RCC 7860 (cell line): Measurements from ENCODE around the gene C10orf143.
A peak's percentile ranks its signal among the peaks of the same experiment; 100 is the strongest.
"Not testable (repeated sequence)": the region's sequence is repeated elsewhere in the genome, so short reads cannot be mapped to it uniquely, and the experiment has no call there.

ENCODE experiments used
- DNase-seq: peaks from one replicate; pipeline ENCODE4 v3.0.0-alpha.2; 2015; ENCODE audit warnings: low spot score
- FAIRE-seq: peaks from 2 replicates; lab custom pipeline; 2012; peaks lifted over from hg19 to GRCh38; lab: Jason Lieb, UNC

The C10orf143 gene

DNA sequence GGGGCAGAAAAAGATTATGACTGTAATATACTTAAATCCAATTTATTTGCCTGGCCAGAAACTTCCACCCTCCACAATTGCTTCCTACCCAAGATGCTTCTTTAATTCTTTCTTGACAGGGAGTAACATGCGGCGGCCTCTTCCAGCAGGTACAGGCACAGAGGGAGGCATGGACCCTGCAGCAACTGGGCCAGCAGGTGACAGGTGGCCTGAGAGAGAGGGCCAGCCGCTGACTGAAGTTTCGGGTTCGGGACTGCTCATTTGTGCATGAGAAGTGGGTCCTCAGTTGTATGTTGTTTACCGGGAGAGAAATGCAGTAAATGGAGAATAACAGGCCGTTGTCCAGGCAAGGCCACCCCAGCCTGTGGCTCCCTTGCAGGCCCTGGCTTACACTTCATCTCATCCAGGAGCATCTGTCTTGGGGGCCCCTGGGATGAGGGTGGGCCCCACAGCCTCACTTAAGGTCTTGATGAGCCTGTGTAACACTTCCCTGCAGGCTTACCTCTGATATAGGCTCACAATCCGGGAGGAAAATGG is 72.5 kb downstream of the C10orf143 start:
- no peak for DNase-seq

DNA sequence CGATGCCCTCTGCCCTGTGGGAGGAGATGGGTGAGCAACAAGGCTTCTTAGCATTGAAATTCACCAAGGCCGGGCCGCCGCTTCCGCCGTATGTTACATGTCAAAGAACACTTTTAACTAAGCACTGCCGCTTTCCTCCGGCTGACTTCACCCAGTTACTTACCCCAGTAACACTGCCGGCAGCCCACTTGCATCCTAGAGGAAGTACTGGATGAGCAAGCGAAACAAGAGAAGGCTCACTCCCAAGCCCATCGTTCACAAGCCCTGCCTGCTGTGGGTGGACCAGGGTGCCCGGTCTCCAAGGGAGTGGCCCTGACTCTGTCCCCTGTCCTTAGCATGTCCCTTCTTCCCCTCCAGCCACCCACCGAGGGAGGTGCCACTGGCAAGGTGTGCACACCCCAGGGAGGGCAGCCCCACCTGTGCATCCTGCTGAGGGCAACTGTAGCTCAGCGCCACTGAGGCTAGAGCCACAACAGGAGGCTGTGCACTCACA is 73.4 kb downstream of the C10orf143 start:
- no peak for FAIRE-seq
- DNase-seq = no peak

More for the DNA sequence above, 72.5 kb downstream of the C10orf143 start:
- no peak for FAIRE-seq

DNA sequence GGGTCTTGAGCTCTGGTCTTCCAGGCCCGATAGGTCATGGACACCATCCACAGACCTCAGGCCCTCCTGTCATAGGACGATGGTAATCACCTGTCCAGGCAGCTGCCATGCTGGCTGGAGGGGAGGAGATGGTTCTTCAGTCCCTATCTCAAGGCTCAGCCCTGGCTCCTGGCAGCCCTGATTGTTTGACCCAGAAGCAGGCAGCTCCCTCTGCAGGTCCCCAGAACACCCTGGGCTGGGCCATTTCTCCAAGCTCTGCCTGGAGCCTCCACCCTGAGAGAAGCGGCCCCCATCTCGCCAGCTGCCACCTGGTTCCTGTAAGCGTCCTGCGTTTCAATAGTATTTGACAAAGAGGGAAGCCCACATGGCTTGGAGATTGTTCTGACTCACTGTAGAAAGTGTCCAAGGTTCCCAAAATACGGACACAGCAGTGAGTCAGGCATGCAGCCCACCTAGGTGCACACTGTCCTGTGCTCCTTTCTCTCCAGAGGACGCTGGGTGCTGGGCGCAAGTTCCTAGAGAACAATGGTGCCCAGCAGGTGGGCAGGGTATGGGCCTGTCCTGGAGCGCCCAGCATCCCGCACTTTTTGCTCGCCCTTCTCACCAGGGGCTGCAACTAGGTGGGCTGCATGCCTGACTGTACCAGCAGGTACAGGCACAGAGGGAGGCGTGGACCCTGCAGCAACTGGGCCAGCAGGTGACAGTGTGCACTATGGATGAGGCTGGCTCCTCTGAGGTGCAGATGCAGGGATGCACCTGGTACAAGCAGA is 74.1 kb downstream of the C10orf143 start:
- DNase-seq = no peak
- no peak for FAIRE-seq

DNA sequence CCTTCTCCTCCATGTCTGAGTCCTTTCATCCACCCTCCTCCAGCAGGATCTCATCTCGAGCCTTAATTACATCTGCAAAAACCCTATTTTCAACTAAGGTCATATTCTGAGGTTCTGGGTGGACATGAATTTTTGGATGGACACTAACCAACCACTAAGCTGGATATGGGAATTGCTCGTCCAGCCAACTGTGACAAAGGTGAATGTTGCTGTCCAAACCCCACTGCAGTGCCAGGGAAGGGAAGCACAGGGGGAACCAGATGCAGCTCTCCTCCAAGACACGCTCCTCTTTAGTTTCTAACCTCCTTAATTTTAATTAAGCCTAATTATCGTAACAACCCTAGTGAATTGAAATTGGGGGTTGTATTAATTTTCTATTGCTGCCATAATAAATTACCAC is 81.4 kb downstream of the C10orf143 start:
- FAIRE-seq (no peak), DNase-seq (no peak)

DNA sequence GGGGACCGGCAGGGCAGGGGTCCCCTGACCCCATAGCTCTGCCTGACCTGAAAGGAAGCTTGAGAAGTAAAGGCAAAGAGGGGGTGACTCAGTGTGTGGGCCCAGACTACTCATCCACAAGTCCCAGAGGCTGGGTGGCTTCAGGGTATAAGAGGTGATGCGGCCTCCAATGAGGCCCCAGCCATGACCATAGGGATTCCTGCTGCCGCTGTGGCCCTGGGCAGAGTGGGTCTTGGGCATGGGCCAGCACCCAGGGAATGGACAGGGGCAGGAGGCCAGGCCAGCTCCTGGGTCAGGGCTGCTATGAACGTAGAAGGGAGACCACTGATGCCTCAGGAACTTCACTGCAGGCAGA is 82.2 kb downstream of the C10orf143 start:
- DNase-seq (no peak), FAIRE-seq (no peak)

DNA sequence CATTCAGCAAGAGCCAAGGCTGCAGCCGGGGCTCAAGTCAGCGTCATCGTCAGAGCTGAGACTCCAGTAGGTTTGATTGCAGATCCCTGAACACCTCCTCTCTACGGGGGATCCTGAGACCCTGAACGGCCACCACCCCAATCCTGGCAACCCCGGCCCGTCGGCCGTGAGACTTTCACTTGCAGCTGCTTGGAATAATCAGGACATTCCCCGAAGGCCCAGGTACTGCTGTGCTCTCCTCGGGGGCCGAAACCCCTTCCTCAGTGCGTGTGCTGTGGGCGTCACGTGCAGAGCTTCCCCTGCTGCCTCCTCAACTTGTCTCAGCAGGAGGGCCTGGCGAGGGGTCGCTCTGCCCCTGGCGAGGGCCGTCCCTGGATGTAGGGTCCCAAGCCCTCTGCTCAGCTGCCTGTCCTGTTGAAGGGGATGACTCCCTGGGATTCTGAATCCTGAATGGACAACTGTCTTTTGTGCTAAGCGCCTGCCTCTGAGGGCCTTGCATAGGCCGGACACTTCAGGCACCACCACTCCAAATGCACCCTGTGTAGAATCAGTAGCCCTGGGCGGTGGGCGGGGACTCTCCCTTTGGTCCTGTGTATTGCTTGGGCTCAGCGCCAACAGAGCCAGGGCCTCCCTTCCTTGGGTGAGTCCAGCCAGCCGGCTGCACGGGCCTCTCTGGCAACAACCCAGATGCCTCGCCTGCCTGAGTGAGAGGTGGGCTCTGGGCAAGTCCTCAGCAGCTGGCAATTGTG is 82.7 kb downstream of the C10orf143 start:
- FAIRE-seq (no peak), DNase-seq (no peak)

DNA sequence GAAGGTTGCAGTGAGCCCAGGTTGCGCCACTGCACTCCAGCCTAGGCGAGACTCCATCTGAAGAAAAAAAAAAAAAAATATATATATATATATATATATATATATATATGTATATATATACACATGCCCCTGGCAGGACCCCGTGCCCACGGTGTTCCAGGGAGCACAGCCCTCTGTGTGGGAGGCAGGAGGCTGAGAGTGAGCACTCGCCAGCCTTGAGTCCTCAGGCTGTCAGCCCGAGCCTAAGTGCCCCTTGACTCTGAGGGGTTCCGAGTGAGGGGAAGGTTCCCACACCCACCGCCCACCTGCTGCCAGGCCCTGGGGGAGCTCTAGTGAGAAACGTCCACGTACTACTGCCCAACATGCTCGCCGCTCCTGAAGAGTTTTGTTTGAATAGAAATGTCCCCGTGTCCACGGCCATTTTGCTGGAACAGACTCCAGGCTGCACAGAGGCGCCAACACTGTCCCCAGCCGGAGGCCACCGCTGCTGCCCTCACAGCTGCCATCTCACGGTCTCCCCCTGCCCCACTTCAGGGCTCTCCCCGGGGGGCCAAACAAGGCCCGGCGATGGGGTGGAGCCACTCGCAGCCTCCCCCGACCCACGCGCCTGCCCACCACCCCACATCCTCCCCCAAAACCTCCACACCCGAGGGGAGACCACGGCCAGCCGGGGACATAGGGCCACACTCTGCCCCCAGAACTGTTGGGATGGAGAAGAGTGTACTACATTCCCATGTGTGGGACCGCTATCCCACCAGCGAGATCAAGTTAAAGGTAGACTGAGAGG is 83.8 kb downstream of the C10orf143 start:
- no peak for DNase-seq
- FAIRE-seq = no peak

DNA sequence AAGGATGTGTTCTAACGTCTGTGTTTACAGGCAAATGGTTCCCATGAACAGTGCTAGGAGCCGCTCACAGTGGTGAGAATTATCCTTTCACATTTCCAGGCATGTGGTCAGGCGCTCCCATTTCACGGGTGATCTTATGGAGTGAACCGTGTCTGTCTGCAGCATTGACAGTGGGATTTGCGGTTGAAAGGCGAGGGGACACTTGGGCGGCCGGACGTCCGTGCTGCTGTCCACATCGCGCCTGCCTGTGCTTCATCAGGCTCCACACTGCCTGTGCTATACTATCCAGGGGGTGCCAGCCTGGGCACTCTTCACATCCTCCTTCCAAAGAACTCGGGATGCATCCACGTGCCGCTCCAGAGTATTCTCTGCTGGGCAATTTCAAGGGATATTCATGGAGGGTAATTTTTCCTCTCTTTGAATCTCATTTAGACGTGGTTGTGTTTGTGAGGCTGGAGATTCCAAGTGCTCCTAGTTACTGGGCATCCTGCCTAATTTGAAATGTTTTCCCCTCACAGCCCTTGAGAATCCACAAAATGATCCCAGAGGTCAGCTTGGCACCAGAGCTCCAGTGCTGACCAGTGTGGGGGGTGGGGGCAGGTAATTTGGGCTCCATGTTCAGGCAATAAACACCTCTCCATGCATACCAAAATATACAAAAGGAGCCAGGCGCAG is 84.7 kb downstream of the C10orf143 start:
- FAIRE-seq = no peak

DNA sequence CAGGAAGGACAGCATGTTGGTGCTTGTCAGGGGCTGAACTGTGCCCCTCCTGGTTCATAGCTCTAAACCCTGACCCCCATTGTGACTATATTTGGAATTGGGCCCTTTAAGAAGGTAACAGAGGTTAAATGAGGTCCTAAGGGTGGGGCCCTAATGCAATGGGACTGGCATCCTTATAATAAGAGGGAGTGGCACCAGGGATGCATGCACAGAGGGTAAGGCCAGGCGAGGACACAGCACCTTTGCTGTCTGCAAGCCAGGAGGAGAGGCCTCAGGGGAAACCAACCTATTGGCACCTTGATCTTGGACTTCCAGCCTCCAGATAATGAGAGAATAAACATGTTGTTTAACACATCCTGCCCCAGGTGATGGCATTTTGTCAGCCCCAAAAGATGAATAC is 85.3 kb downstream of the C10orf143 start:
- FAIRE-seq = no peak

More for the DNA sequence above, 84.7 kb downstream of the C10orf143 start:
- DNase-seq = no peak

DNA sequence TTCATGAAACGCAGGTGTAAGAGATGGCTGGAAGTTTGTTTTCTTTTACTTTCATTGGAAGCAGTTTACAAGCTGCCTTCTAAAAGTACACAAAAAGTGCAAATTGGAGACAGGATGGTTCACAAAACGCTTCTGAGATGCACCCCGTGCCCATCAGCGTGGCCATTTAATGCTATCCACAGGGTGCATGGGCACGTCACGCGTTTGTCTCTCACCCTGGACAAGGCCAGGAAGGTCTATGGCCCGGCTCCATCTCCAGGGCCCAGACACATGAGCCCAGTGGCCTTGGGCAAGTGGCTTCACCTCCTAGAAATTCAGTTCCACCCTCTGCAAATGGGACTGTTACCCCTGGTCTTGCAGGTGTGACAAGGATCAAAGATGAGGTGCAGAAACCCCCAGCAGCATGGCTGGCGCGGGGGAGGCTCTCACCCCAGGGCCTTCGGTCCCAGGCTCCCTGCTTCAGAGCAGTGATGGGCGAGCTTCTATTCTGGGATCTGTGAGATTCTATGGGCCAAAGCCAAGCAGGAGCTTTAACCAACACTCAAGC is 85.8 kb downstream of the C10orf143 start:
- FAIRE-seq (no peak), DNase-seq (no peak)

More for the DNA sequence above, 85.3 kb downstream of the C10orf143 start:
- no peak for DNase-seq

DNA sequence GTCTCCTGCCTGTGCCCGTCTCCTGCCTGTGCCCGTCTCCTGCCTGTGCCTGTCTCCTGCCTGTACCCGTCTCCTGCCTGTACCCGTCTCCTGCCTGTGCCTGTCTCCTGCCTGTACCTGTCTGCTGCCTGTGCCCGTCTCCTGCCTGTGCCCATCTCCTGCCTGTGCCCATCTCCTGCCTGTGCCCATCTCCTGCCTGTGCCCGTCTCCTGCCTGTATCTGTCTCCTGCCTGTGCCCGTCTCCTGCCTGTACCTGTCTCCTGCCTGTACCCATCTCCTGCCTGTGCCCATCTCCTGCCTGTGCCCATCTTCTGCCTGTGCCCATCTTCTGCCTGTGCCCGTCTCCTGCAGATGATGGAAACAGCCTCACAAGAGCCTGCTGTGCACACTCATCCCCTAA is 86.3 kb downstream of the C10orf143 start:
- DNase-seq, FAIRE-seq: not testable (repeated sequence)

DNA sequence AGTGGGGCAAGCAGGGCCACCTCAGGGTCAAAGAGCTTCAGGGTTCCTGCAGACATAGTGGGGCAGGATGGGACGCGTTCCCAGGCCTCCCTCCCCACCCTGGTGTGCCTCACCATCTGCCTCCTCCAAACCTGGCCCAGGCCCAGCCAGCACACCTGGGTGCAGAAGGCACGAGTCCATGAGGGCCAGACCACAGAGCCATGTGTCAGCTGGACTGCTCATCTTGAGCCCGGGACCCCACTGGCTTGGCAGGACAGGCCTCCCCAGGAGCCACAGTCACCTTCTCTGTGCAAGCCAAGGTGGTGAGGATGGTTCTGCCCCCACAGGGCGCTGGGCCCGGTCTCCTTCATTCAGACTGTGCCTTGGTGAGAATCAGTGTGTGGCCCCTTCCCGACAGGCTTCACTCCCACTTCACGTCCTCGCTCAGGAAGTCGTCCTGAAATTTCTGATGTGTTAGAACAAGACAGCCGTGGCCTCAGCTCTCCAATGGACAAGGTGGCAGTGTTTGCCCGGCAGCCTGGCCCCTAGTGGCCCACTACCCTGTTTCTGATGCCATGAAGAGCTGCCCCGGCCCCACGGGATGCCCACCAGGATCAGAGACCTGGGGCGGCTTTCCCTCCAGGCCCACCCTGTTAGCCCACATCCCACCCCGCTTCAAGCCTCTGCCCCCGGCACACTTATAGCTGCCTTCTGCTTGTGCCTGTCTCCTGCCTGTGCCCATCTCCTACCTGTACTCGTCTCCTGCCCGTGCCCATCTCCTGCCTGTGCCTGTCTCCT is 87.0 kb downstream of the C10orf143 start:
- no peak for FAIRE-seq

DNA sequence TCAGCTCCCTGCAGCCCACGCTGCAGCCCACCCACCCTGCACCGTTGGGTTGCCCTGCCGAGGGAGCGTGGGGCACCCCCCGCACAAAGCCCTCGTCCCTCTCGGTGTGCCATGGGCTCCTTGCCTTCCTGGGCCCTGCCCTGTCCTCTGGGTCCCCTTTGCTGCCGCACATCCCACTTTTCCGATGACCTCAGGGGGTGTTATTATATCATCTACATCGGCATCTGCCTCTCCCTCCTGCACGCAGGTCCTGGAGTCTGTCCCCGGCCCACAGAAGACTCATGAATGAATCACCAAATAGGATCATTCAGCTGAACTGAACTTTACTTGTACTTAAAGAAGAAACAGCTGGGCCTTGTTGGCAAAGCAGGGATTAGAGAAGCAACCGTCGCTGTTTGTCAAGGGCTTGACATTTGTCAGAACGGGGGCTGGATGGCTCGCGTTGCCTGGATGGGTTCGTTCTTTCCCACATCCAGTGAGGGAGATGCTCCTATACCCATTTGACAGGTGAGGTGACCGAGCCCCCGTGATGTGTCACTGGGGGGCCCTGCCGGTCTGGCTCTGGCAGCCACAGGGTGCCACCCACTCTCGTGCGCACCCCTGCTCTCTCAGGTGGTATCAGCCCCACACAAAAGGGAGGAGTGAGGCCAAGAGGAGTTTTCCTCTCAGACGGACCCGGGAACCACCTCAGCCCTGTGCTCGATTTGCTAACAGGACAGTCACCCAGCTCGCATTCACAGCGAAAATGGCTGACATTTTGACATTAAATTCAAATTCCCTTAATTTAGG is 87.9 kb downstream of the C10orf143 start:
- no peak for FAIRE-seq

More for the DNA sequence above, 87.0 kb downstream of the C10orf143 start:
- peak; percentile 11 for DNase-seq

DNA sequence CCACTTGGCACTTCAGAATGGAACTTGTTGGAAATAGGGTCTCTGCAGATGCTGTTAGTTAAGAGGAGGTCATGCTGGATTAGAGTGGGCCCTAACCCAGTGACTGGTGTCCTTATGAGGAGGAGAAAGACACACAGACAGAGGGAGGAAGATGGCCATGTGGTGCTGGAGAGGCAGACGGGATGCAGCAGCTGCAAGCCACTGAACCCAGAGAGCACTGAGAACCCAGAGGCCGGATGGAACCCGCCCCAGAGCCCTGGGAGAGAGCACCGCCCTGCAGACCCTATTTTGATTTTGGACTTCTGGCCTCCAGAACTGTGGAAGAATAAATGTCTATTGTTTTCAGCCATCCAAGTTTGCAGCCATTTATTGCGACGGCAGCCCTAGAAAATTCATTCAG is 88.5 kb downstream of the C10orf143 start:
- no peak for FAIRE-seq
- no peak for DNase-seq

More for the DNA sequence above, 87.9 kb downstream of the C10orf143 start:
- peak; percentile 72 for DNase-seq

DNA sequence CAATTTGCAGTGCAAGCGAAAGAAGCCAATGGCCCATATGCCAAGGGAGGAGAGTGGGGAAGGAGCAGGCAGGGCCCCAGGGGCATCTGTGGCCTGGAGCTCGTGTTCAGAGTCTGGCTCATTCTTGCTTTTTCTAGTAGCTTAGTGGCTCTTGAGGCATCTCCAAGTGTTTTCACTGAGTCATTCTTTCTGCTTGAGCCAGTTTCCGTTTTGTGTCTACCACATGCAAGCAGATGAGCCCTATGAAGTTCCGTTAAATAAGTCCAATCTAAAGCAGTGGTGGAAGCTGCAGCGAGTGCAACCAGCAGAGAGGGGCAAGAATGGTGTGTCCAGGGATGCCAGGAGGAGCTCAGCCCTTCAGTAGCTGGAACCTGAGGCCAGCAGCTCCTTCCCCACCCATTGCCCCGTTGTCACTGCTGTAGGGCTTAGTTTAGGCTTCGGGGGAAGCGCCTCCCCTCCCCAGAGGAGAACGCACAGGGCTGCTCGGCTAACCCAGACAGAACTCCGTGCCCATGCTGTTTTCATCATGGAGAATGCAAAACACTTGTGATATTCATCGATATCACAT is 89.2 kb downstream of the C10orf143 start:
- FAIRE-seq = no peak
- peak; percentile 61 for DNase-seq

DNA sequence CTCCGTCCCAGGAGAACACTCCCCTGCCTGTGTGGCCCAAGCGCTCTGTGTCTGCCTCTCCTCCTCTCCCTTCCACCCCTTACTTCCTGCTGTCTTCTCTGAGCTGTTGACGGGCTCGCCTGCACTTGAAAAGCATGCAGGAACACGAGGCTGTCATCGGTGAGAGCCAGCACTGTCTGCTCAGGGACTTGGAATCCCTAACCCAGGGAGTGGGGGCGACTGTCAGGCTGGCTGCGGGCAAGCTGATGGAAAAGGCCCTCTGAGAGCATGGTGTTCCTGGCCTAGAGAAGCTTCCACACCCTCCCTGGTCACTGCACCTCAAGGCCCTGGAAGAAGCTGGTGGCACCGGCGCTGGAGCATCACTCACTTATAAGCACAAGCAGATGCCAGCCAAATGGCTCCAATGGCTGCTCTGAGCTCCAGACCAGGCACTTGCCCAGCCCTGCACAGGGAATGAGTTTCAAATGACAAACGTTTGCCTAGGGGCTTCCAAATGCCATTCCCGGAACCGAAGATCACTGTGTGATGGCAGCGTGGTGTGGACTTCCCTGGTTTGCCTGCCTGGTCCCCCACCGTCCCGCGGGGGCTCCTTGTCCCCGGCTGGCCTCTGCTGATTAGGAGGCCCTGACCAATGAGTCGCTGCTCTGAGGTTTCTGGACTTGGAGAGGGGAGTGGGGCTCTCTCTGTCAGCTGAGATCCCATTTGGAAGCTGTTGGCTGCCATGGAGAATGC is 89.8 kb downstream of the C10orf143 start:
- no peak for DNase-seq
- FAIRE-seq = no peak

DNA sequence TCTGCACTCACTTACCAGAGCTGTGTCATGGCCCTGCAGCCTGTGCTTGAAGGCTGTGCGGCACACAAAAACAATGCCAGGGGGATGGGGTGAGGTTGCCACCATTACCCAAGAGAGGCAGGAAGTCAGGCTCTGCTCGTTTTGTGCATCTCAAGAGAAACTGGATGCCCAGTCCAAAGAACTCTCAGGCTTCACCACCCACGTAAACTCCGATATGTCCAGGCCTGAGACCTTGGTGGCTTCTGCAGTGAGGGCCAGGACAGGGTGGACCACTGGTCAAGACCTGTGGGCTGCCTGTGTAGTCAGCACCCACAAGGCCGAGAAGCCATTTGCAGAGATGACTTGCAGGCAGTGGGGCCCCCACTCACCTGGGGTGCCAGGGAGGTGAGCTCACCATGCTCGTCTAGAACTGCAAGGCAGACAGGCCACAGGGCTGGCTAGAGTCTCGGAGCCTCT is 91.9 kb downstream of the C10orf143 start:
- DNase-seq = no peak
- FAIRE-seq = no peak
